GM12878 (cell line): ENCODE measurements around the gene WIPF2. TPM values are rescaled to one million over a fixed set of nuclear protein-coding genes. Genes with fewer than 3 reads are reported as not detected.

Experiments used
- ATAC-seq: fragments of 200-7000 bp; cut with Tn5 transposase; 3 replicates; pipeline ENCODE4 v1.9.1; 2020; ENCODE audit warnings: mild to moderate bottlenecking, moderate library complexity
- BruUV-seq: library from RNA; stranded (reverse); fragments of 400-500 nt; replicated peaks from 2 replicates; lab custom pipeline; 2021; lab: Mats Ljungman, UMichigan
- CTCF ChIA-PET: fragments of 300-600 bp; sonication (Branson Sonifier 250); formaldehyde crosslinking; extraction: SDS; loops from one replicate; lab custom pipeline; 2021; ENCODE audit warnings: inconsistent platforms; lab: Yijun Ruan, JAX
- POLR2A ChIA-PET: fragments of 350-600 bp; formaldehyde crosslinking; extraction: SDS; loops from one replicate; lab custom pipeline; 2021; ENCODE audit warnings: inconsistent platforms; lab: Charles Lee
- RAD21 ChIA-PET: fragments of 300-600 bp; sonication (Branson Sonifier 250); formaldehyde crosslinking; loops from one replicate; lab custom pipeline; 2023; ENCODE audit warnings: antibody characterized with exemption; ENCODE audit not compliant: unreplicated experiment; lab: Charles Lee
- SMC1A ChIA-PET: fragments of 300-600 bp; sonication (Branson Sonifier 250); formaldehyde crosslinking; loops from one replicate; lab custom pipeline; 2023; ENCODE audit not compliant: unreplicated experiment, uncharacterized antibody; lab: Charles Lee
- DNase-seq: peaks from one replicate; pipeline ENCODE4 v3.0.0-alpha.2; 2011; ENCODE audit warnings: low read depth, low spot score
- FAIRE-seq: peaks from 3 replicates; lab custom pipeline; 2011; peaks lifted over from hg19 to GRCh38; lab: Jason Lieb, UNC
- H2AFZ ChIP-seq: 2 replicates; pipeline ENCODE4 v1.6.0; 2011; ENCODE audit warnings: low read depth, low read length, control low read depth; ENCODE audit not compliant: control insufficient read depth
- H3K27ac ChIP-seq: 2 replicates; pipeline ENCODE4 v1.5.1; 2011; ENCODE audit warnings: control low read depth; ENCODE audit not compliant: control insufficient read depth, insufficient read depth
- H3K27me3 ChIP-seq, 2 experiments: replicated peaks in 1 of 2; 2 replicates each; pipeline versions ENCODE4 v1.6.0 to v1.6.1; 2011; ENCODE audit warnings: low read length in 1 of 2; ENCODE audit not compliant: control insufficient read depth in 2 of 2, insufficient read depth in 2 of 2
- H3K36me3 ChIP-seq, 2 experiments: 2 replicates each; pipeline ENCODE4 v1.5.1; 2011; ENCODE audit warnings: low read length in 1 of 2; ENCODE audit not compliant: control insufficient read depth in 2 of 2, insufficient read depth in 2 of 2
- H3K4me1 ChIP-seq: 2 replicates; pipeline ENCODE4 v1.6.1; 2011; ENCODE audit warnings: mild to moderate bottlenecking, low read length, moderate library complexity, mixed read lengths; ENCODE audit not compliant: control insufficient read depth, insufficient read depth
- H3K4me2 ChIP-seq: 2 replicates; pipeline ENCODE4 v1.6.0; 2011; ENCODE audit warnings: control low read depth; ENCODE audit not compliant: control insufficient read depth, insufficient read depth
- H3K4me3 ChIP-seq: fragments of 200-600 bp; sonication (generic); 2 replicates; pipeline ENCODE4 v1.5.1; 2016
- H3K79me2 ChIP-seq: 2 replicates; pipeline ENCODE4 v1.6.0; 2011; ENCODE audit warnings: low read length; ENCODE audit not compliant: control insufficient read depth, insufficient read depth
- H3K9ac ChIP-seq: 2 replicates; pipeline ENCODE4 v1.8.0; 2011; ENCODE audit warnings: low read length, control low read depth, mixed read lengths; ENCODE audit not compliant: control insufficient read depth, insufficient read depth
- H3K9me3 ChIP-seq: replicated peaks from 3 replicates; pipeline ENCODE4 v1.5.1; 2011; ENCODE audit warnings: mild to moderate bottlenecking, low read length; ENCODE audit not compliant: control insufficient read depth, insufficient read depth
- H4K20me1 ChIP-seq: 2 replicates; pipeline ENCODE4 v1.6.0; 2011; ENCODE audit not compliant: control insufficient read depth, insufficient read depth
- BCL11A ChIP-seq: IDR thresholded peaks from 2 replicates; pipeline ENCODE4 v1.6.1; 2011; ENCODE audit warnings: low read depth, low read length
- BCLAF1 ChIP-seq: fragments of 450-650 bp; IDR thresholded peaks from 2 replicates; pipeline ENCODE4 v1.6.1; 2017; ENCODE audit warnings: antibody characterized with exemption, mild to moderate bottlenecking, moderate library complexity
- CREB1 ChIP-seq: IDR thresholded peaks from 2 replicates; pipeline ENCODE4 v1.6.1; 2012; ENCODE audit warnings: low read depth, mild to moderate bottlenecking, inconsistent platforms
- CTCF ChIP-seq, 3 experiments: IDR thresholded peaks in 2 of 3; conservative IDR thresholded peaks in 1 of 3; 2 replicates each; pipeline ENCODE4 v1.5.1; 2011; ENCODE audit warnings: low read depth in 3 of 3, low read length in 3 of 3, mild to moderate bottlenecking in 3 of 3, control low read depth in 2 of 3, moderate library complexity in 2 of 3, inconsistent platforms in 1 of 3, mixed read lengths in 1 of 3; ENCODE audit not compliant: control insufficient read depth in 2 of 3, insufficient read depth in 1 of 3; ENCODE audit errors: extremely low read depth in 1 of 3
- EGR1 ChIP-seq, 2 experiments: IDR thresholded peaks; 1 replicate in 1 of 2; 2 replicates in 1 of 2; pipeline ENCODE4 v1.6.1; 2011 to 2012; ENCODE audit warnings: low read depth in 2 of 2, low read length in 2 of 2, borderline replicate concordance in 1 of 2, mild to moderate bottlenecking in 1 of 2, moderate library complexity in 1 of 2
- EP300 ChIP-seq, 2 experiments: fragments of 150-350 bp in 1 of 2; IDR thresholded peaks; 2 replicates each; pipeline ENCODE4 v1.6.1; 2011 to 2012; ENCODE audit warnings: low read depth in 2 of 2, low read length in 2 of 2, borderline replicate concordance in 1 of 2, improper control_type of control experiment in 1 of 2, inconsistent platforms in 1 of 2; ENCODE audit not compliant: control insufficient read depth in 1 of 2
- JUND ChIP-seq: IDR thresholded peaks from 2 replicates; pipeline ENCODE4 v1.6.1; 2012; ENCODE audit warnings: low read depth, mild to moderate bottlenecking, low read length, improper control_type of control experiment, moderate library complexity
- NR2C2 ChIP-seq: IDR thresholded peaks from 2 replicates; pipeline ENCODE4 v1.6.1; 2011; ENCODE audit warnings: borderline replicate concordance, low read depth; ENCODE audit not compliant: control insufficient read depth, insufficient read length
- POLR2AphosphoS2 ChIP-seq: IDR thresholded peaks from 2 replicates; pipeline ENCODE4 v1.6.1; 2011; ENCODE audit warnings: low read depth, mild to moderate bottlenecking, low read length, improper control_type of control experiment, moderate library complexity
- WRNIP1 ChIP-seq: IDR thresholded peaks from 2 replicates; pipeline ENCODE4 v1.6.1; 2011; ENCODE audit warnings: low read depth, low read length, improper control_type of control experiment, borderline replicate concordance
- ZNF217 ChIP-seq: fragments of 450-650 bp; IDR thresholded peaks from 2 replicates; pipeline ENCODE4 v1.6.1; 2017; ENCODE audit warnings: antibody characterized with exemption, mild to moderate bottlenecking
- WGBS: methylation state at CpG from one replicate; pipeline ENCODE4 v1.1.6; 2016; ENCODE audit warnings: low lambda C conversion rate; ENCODE audit not compliant: insufficient replicate concordance, insufficient coverage; ENCODE audit errors: missing lambda C conversion rate; 5-methylcytosine and 5-hydroxymethylcytosine counted together
- in situ Hi-C: fragments of 300-500 bp; cut with MboI; formaldehyde crosslinking; loops from 9 replicates; pipeline ENCODE4 v1.14.3; 2018; ENCODE audit warnings: mixed read lengths
- intact Hi-C: fragments of 100-400 bp; cut with micrococcal nuclease; formaldehyde crosslinking; loops from one replicate; pipeline ENCODE4 v1.14.2; 2022; ENCODE audit not compliant: unreplicated experiment
- polyA plus RNA-seq, 11 experiments: library from polyadenylated mRNA; depleted of rRNA in 4 of 11; unstranded in 6 of 11; stranded (reverse) in 5 of 11; fragments of >200 nt; fragmentation: Nextera tagmentation in 4 of 11; fragmentation: Illumina TruSeq in 1 of 11; extraction: Ambion mirVana in 4 of 11; extraction: Trizol in 1 of 11; gene quantifications; 1 replicate in 1 of 11; 2 replicates in 10 of 11; pipeline versions ENCODE4 v1.2.1 to v1.2.3, GENCODE V29; 2011 to 2016; ENCODE audit warnings: inconsistent platforms in 2 of 11, missing spikeins in 2 of 11, low read depth in 1 of 11
- total RNA-seq, 4 experiments: library from RNA; depleted of rRNA in 3 of 4; stranded (reverse); fragments of >200 nt in 3 of 4; fragmentation: Illumina TruSeq in 1 of 4; extraction: Trizol in 1 of 4; gene quantifications; 2 replicates each; pipeline versions ENCODE4 v1.2.1 to v1.2.3, GENCODE V29; 2013 to 2021

Gene WIPF2
- total and polyA plus RNA-seq, 10 of the 15 experiments (the other 5 are each of a cell fraction or from before 2014, with no cell fraction given): 4.2 to 20.8 (median 7.1) TPM

- TF ChIP-seq WRNIP1 (no peak), NR2C2 (no peak), EGR1 (IDR thresholded peaks at IDR 0.05; ENCODE audit: borderline replicate concordance in 1 of 2, low read depth in 2 of 2, low read length in 2 of 2) (no peak), BCL11A (no peak), POLR2AphosphoS2 (no peak)
Measured at GRCh38 chr17:40293363-40293762, 74.3 kb downstream of the WIPF2 start (continued).

- BruUV-seq: no TSS peak
- Histone ChIP-seq H3K4me3 (no peak overlapping the region), H3K9ac (no peak overlapping the region), H3K4me2 (no peak overlapping the region; the same call in 1 of the 2 replicates), H3K27me3 (no peaks in the 10 kb centered on the region), H3K9me3 (no peaks in the 10 kb centered on the region), H4K20me1 (no peaks in the 10 kb centered on the region), H3K79me2 (peaks cover 10% of the 10 kb centered on the region), H3K4me1 (peaks cover 3% of the 10 kb centered on the region), H3K27ac (no peak overlapping the region), H3K36me3 (peaks cover 10 to 18% of the 10 kb centered on the region in 2 experiments), H2AFZ (no peak overlapping the region)
- ATAC-seq (no peak), FAIRE-seq (no peak), DNase-seq (no peak)
- in situ Hi-C loops: loop anchor here (25.0 kb wide), 1 partner anchor 283 kb away; the partner anchor contains the start of gene CSF3
- WGBS: 84% methylated on average over 5 of the region's 5 CpGs
- ChIA-PET SMC1A (interaction anchor here (0.5 to 1.1 kb wide), 5 partner anchors 12 to 160 kb away, joined by 3 to 4 read pairs (median 3); no protein-coding TSS in a partner anchor), RAD21 (interaction anchor here (18.7 kb wide), 1 partner anchor 59 kb away, joined by 271 read pairs; no protein-coding TSS in a partner anchor), CTCF (interaction anchor here (0.7 to 13.0 kb wide), 5 partner anchors 9 to 1057 kb away, joined by 4 to 186 read pairs (median 48); no protein-coding TSS in a partner anchor), POLR2A (interaction anchor here (0.7 kb wide), 1 partner anchor 36 kb away, joined by 3 read pairs; no protein-coding TSS in a partner anchor)
- intact Hi-C loops: no loop called here
- TF ChIP-seq EP300 (IDR thresholded peaks at IDR 0.05; ENCODE audit: borderline replicate concordance in 1 of 2, control insufficient read depth in 1 of 2, low read depth in 2 of 2, low read length in 2 of 2) (no peak), ZNF217 (no peak), CREB1 (no peak), BCLAF1 (no peak), JUND (no peak), CTCF (IDR thresholded peaks at IDR 0.05 in 2 of 3, conservative IDR thresholded peaks at IDR 0.05 in 1 of 3; ENCODE audit: control insufficient read depth in 2 of 3, extremely low read depth in 1 of 3, insufficient read depth in 1 of 3, low read depth in 3 of 3, low read length in 3 of 3) (no peak)
Measured at GRCh38 chr17:40295488-40296436, 76.7 kb downstream of the WIPF2 start.
